Stimulated activated CD8-positive, alpha-beta memory T cell treated with anti-CD3 and anti-CD28 coated beads, Interleukin-2, amount 100 ng/mL, for 48 hours (primary cell): Measurements from ENCODE around the gene WDR43.
"Not testable (repeated sequence)": the region's sequence is repeated elsewhere in the genome, so short reads cannot be mapped to it uniquely, and the experiment has no call there.

Experiments used
- DNase-seq, 2 donors: peaks; one replicate each; pipeline ENCODE4 v3.0.0-alpha.2; 2020; ENCODE audit warnings: low read depth in 2 of 2

WDR43 gene

DNA sequence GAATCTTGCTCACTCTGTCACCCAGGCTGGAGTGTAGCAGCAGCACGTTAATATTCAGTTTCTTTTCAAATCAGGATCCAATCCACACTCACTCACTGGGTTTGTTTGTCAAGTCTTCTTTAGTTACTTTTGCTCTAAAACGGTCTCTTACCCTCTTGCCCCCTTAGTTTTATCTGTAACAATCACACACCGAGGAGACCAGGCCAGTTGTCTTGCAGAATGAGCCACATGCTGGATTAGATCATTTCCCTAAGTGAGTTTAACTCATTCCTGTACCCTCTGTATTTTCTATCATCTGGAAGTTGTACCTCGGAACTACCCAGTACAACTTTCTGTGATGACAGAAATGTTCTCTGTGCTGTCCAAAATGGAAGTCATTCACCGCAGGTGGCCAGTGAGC is 65.9 kb downstream of the WDR43 start:
- no peak for DNase-seq

DNA sequence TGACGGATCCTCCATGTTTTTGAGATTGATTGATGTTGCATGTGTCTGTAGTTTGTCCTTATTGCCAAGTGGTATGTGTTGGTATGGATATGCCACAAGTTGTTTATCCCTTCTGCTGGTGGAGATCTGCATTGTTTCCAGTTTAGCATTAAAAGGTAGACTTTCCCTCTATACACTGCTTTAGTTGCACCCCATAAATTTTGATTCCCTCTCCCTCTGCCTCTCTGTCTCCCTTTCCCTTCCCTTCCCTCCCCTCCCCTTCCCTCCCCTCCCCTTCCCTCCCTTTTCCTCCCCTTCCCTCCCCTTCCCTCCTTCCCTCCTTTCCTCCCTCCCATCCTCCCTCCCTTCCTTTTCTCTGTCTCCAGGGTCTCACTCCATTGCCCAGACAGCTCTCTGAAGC is 68.0 kb downstream of the WDR43 start:
- DNase-seq: no peak

DNA sequence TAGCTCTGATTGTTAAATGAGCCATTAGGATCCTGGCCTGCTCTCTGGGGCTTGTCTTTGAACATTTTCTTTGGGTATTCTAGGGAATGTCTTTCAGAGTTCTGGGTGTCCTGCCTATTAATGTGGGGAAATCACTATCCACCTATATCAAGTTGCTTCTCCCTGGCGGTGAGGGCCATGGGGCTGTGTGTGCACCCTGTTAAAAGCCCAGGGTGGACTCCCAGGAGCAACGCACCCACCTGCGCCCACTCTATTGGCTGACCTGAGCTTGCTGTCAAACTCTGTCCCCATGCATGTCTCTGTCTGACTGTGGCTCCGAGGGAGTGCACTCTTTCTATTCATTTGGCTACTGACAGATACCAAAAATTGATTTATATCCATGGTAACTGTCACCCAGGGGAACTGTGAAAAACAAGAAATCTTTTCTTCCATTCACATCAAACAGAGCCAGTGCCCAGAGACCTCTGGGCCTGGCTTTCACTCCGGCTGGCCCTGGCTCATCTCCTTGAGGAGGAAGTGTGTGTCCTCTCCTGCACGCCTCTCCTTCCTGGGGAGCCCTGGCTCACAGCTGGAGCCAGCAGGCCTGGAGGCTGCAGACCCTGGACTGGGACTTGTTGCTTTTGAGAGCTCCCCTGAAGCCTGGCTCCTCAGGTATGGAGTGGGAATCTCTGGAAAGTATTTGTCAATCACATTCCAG is 76.1 kb downstream of the WDR43 start:
- DNase-seq: no peak

DNA sequence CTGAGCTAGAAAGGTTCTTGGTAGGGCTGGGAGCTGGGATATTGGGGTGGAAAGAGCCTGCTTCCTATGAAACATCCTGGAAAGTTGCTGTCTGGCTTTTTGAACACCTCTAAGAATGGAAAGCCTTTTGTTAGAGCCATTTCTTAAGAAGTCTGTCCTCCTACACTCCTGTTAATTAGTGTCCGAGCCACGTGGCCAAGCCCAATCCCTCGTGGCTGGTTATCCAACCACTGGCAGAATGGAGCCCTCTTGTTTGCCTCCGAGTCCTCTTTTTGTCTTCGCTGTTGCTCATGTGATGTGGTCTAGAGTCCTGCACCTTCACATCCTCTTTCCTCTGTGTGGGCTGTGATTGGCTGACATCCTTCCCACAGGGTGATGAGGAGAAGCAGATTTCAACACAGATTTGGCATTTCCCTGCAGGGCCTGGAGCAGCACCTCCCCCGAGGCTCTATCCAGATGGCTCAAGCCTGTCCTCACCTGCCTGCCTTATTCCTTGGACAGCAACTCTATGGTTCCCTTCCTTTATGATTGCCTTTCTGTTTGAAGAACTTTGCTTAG is 78.4 kb downstream of the WDR43 start:
- no peak for DNase-seq

DNA sequence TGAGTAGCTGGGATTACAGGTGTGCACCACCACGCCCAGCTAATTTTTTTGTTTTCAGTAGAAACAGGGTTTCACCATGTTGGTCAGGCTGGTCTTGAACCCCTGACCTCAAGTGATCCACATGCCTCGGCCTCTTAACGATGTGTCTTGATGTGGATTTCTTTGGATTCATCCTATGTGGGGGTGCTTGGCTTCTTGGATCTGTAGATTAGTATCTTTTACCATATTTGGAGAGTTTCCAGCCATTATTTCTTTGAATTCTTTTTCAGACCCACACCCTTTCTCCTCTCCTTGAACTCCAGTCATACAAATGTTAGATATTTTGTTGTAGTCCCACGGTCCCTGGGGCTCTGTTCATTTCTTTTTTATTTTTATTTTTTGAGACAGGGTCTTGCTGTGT is 79.8 kb downstream of the WDR43 start:
- DNase-seq: no peak

DNA sequence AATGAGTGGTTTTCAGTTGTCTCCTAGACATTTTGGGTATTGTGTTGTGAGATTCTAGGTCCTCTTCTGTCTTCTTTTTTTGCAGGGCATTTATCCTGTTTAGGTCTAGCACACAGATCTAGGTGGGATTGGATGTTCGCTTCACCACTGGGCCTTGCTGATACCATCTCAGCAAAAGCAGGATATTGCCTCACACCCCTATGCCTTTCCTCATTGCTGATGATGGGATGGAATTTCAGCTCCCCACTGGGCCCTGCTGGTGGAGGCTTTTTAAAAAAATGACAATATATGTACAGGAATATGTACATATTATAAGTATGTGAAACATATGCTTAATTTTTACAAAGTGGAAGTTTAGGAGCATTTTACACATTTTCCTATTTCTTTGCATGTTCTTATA is 81.2 kb downstream of the WDR43 start:
- DNase-seq: no peak

DNA sequence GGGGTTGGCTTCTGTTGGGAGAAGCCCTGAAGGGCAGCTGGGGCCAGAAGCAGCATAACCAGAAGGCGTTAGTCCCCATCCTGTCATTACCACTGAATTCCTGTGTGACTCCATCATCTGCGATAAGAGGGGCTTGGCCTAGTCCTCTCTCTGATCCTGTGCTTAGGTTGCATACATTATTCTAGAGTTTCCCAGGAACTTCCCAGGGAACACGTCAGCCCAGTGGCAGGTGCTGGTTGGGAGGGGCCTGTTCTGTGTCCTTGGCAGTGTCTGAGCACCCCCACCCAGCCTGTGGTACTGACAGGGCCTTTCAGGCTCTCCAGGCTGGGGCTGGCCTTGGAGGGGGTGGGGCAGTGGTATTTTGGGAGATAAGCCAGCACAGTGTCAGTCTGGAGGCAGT is 82.1 kb downstream of the WDR43 start:
- DNase-seq: no peak

DNA sequence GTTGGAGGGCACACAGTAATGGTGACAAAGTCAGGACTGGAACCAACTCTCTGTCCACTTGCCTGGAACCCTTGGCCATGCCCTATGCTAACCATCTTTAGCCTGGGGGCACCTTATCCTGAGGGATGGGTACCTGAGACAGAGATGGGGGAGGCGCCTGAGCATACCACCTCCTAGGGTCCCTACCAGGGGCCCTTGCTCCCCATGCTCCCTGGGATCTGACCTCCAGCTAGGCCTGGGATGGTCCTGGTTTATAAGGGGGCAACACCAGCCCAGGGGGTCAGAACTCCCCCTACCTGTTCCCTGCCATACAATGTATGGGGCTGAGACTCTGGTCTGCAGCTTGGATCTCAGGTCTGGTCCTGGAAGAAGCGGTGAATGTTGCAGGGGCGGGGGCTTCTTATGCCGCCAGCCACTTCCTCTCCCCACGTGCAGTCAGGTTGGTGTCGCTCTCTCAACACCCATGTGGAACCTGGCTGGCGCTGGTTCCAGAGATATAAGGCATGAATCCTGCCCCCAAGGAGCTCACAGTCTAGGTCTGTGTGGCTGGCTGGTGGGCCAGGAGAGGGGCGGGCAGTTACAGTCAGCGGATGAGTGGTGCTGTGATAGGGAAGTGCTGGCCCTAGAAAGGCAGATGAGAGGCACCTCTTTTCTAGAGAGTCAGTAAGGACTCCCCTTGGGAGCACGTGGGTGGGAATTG is 82.9 kb downstream of the WDR43 start:
- DNase-seq: no peak

DNA sequence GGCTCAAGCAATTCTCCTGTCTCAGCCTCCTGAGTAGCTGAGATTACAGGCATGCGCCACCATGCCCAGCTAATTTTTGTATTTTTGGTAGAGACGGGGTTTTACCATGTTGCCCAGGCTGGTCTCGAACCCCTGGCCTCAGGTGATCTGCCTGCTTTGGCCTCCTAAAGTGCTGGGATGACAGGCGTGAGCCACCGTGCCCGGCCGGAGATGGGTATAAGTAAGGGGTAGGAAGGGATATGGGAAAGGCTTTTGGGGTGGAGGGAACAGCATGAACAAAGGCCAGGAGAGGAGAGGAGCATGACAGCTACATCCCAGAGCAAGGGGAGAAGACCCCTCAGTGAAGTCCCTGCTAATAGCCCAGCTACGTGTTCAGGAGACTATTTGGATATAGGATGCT is 83.5 kb downstream of the WDR43 start:
- not testable (repeated sequence) for DNase-seq

DNA sequence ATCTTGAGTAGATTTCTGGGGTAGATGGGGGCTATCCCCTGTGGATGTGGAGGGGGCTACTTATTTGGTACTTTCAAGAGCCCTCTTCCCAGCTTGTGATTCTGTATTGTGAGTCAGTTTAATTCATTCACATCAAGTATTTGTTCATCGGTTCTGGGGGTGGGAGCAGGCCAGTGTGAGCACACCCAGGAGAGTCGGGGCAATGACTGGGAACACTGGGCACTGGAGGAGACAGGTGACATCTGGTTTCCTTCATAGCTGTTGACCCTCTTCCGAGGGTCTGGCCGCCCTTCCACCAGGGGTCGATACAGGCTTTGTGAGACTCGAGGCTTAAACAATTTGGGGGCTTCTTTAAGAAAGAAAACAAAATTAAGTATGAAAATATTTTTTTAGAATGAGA is 84.1 kb downstream of the WDR43 start:
- DNase-seq: no peak

DNA sequence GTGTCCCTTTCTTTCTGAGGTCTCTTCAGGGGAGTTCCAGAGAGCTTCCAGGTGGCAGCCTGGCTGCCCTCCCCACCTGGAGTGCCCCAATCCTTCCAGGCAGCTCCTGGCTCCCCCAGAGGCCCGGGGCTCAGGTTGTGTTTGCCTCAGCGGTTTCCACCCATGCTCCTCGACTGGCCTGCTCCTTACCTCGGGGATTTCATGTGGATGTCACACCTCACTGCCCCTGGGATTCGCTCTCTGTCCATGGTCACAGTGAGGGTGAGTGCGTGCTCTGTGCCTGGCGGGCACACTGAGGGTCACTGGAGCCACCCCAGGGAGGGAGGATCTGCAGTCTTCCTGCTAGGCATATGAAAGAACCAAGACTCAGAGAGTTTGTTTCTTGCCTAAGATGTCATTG is 84.6 kb downstream of the WDR43 start:
- DNase-seq: no peak

DNA sequence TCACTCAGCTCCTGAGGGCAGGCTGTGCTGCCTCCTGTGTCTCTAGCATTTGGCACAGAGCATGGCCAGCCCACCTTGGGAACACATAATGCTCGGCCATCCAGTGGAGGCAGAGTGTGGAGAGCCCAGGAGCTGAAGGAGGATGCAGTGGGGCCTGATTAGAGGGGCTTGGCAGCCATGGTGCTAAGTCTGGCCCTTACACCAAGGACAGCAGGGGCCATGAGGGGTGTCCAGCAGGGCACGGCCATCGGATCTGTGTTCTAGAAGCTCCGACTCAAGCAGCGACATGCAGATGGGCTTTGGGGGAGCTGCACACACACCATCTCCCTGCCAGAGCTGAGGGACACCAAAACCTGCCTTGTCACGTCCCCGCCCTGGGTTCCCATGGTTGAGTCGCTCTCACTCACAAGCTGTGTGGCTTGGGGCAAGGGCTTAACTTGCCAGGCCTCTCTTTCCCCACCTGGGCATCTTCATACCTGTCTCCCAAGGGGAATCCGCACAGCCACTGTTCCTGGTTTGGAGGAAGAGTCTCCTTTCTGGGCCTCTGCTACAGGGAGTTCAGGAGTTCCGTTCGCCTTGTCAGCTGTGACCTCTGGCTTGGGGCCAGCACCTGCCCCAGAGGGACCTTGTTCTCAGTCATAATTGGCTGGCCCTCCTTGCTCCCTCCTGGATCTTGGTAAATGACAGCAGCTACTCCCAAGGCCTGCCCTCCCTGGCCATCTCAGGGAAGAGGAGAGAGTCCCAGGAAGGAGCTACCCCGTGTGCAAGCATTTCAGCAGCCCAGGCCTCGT is 85.3 kb downstream of the WDR43 start:
- DNase-seq: no peak

DNA sequence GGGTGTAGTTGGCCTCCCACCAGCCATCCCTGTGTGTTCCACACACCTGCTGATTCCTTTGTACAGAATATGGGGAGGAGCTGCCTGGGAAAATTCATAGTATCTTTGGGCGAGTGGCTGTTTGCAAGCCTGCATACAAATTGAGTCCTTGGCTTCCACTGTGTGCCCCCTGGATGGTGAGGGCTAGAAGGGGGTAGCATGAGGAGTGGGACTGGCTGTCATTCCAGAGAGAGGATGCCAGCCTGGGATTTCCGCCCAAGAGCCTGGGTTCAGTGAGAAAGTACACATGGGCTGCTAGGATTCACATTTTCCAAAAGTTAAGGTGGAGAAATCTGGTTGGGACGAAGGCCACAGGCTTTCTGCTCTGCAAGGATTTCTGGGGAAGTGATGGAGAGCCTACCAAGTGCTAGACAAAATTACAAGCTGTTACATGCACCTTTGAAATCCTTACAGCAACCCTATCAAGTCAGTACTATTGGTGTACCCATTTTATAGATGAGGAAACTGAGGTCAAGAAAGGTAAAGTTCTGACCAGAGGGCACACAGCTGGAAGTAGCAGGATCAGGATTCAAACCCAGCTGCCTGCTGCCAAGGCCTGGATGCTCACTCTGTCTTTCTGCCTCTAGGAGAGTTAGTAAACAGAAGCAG is 86.0 kb downstream of the WDR43 start:
- DNase-seq: no peak

DNA sequence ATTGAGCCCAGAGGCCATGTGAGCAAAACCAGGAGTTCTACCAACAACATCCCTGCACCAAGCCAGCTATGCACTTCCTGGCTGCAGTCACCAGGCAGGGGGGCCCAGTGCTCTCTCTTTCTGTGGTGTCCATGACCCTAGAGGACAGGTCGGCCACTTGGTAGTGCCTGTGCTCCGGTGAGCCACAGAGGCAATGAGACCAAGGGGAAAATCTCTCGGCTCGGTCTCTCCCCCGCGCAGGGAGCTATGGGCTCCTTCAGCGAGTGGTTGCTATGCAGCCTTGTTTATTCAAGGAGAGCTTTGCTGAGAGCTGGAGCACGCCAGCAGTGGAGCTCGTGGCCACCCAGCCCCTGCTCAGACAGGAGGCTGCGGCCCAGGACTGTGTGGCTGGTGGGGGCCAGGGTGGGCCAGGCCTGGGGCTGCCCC is 86.6 kb downstream of the WDR43 start, which contains the start of gene TOGARAM2:
Gene TOGARAM2 (plus strand): TSS at position 283 of the 426 bp plus-strand sequence. CDS start 13,537 bp downstream, outside the sequence.
- DNase-seq: no peak

DNA sequence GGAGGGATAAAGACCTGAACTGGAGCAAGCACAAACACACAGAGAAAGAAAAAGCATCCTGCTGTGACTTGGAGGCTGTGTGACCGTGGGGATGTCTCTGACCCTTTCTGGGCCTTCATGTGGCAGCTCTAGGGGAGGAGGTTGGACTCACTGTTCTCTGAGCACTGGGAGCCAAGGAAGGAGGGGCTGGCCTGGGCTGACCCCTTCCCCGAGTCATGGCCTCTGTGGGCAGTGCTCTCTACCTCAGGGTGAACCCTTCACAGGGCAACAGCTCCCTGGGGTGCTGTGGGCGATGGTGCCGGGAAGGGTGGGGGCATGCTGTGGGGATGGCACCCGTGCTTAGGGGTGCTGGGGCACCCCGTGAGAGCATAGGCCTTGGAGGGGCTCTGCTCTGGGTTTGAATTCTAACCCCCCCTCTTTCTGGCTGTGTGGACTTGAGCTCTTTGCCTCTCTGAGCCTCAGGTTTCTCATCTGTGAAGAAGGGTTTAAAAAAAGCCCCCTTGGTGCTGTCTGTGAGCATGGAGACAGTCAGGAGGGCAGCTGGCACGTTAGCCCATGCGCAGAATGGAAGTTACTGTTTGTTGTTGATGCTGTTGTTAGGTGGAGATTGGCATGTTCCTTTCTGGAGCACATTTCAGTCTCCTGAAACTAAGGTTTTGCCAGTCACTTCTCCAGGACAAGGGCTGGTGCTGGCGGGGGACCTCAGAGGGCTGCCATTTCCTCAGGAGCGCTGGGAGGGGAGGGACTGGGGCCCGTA is 87.3 kb downstream of the WDR43 start:
- DNase-seq: no peak

DNA sequence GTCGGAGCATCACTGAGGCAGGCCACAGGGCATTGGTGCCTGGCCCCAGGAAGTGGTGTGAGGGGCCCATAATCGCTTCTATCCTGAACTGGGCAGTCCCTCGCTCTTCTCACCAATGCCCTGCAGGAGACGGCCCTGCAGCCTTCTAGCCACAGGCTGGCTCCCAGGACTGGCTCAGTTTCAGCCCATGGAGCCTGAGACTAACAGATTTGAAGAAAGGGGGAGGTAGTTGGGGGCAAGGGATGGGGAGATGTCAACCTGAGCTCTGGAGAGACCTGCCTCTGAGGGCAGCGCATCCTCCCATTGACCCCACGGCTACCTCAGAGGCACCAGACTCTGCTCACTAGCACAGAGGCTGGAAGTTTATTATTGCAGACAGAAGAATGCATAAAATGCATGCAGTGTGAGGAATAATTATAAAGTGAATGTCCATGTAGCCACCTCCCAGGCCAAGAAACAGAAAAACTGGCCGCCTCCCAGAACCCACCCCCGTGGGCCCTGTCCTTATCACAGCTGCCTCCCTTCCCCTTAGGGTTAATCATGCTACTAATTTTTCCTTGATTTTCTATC is 88.0 kb downstream of the WDR43 start:
- no peak for DNase-seq

DNA sequence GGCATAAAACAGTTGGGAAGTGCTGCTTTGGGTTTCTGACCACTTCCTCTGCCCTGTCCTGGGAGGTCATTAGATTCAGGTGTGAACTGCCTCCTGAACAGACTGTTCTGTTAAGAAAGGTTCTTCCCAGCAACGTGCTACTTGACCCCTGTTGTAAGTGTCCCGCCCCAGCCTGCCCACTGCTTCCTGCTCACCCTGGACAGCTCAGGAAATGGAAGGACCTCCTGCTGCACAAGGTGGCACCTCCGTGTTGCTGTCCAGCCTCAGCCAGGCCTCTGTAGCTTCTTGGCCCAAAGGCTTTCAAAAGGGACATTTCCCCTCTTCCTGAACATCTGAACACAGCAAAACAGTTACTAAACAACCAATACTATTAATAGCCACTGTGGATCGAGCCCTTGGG is 92.0 kb downstream of the WDR43 start:
- no peak for DNase-seq

DNA sequence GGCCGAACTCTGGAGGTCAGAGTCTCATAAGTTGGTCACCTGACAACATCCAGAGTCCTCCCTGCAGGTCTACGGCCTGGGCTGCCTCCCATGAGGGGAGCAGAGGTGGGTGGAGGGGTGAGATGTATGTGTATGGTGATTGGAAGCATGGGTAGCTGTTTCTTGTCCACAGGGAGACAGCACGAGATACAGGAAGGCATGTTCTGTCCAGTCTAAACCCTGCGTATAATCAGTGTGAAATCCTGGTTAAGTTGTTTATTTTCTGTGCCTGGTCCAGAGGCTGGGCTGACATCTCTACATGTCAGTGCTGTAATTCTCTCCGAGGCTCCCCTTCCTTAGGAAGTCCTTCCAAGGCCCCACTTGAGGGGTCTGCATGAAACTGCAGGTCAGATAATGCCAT is 95.5 kb downstream of the WDR43 start:
- DNase-seq: no peak

DNA sequence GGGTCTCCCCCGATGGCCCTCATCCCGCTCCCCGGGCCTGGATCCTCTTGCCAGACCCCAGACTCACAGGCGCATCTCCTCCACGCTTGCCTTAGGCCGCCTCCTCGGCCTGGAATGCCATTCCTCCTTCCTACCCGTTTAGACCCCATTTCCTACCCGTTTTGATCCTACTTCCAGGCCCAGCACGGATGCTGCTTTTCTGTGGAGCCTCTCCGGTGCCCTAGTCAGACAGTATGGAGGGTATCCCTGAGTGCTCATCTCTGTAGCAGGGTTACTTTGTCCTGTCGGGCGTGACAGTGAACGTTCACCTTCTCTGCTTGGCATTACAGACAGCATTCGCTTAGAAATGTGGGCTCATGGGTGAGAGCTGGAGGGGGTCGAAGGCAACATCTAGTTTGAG is 96.0 kb downstream of the WDR43 start:
- DNase-seq: no peak

DNA sequence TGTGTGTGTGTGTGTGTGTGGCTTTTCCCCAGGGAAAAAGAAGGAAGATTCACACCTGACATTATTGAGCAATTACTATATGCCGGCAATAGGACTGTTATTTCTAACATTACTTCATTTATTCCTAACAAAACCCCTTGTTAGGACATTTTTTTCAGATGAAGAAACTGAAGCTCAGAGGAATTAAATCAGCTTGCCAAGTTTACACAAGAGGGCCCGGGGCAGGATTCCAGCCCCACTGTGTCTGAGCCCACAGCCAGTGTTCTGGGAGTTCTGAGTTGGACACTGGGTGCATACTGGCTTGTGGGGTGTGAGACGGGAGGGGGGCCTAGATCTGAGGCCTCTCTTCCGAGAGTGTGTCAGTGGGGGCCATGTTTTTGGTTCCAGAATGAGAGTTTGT is 96.6 kb downstream of the WDR43 start:
- DNase-seq: no peak

DNA sequence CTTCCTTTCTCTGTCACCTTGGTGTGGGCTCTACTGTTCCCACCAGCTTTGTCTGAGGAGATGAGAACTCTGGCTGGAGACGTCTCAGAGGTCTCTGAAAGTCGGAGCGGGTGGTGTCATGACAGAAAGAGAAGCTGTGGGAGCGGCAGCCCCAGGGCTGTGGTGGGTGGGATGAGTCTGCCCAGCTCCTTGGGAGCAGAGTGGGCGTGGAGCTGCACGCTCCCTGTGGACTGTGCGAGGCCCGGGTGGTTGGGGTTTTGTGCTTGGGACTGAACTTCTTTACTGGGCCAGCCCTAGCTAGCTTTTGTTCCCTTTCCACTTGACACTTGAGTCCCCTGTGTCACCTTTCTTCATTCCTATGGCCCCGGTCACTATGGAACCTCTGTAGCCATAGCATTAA is 97.0 kb downstream of the WDR43 start:
- DNase-seq: no peak
